ENCODE measurements around the gene ZNHIT2. TPM values are rescaled to one million over a fixed set of nuclear protein-coding genes. Genes with fewer than 3 reads are reported as not detected.

ZNHIT2 gene
- total and polyA plus RNA-seq, 2 of the 13 experiments (the other 11 are each of a cell fraction or from before 2014, with no cell fraction given): 1.1 to 6.5 TPM

DNA sequence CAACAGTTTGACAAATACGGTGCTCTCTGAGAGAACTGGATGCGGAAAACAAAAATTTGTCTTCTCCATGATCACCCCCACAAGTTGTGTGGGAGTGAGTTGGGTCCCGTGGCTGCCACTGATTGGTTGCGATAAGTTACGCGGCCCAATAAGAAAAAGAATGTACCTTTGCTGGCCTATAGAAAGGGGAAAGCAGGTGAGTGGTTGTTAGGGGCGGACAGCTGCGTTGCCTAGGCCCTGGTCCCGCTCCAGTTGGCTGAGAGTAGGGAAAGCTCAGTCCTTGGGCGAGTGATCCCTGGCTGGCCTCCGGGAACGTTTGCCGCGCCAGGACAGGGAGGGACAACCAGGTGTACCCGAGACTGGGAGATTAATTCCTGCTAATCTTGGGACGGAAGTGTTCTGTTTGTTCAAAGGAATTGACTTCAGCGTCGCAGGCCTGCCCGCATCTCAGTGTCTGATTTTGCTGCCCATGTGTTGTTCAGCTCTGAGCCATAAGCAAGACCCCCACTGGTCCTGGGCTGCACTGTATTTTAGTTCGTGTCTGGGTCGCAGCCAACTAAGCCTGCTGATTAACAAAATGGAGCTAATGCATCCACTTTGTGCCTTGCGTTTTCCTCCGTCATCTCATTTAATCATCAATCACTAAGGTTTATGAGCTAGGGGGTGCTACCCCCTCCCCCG, 17.6 kb upstream of the ZNHIT2 start (continued):
- TF ChIP-seq ZNF232 (CRISPR knock-in tag; IDR thresholded peaks at IDR 0.05; ENCODE audit: borderline replicate concordance) (no peak), ZNF572 (CRISPR knock-in tag; IDR thresholded peaks at IDR 0.05) (no peak), ZBTB4 (CRISPR knock-in tag; IDR thresholded peaks at IDR 0.05; ENCODE audit: borderline replicate concordance) (no peak), SOX6 (IDR thresholded peaks at IDR 0.05) (no peak), SOX6 (CRISPR knock-in tag; IDR thresholded peaks at IDR 0.05) (no peak), NR2F2 (IDR thresholded peaks at IDR 0.05; ENCODE audit: borderline replicate concordance, low read depth) (no peak; the same call in 1 of the 2 replicates), TEF (CRISPR knock-in tag; IDR thresholded peaks at IDR 0.05) (no peak), ZNF432 (CRISPR knock-in tag; IDR thresholded peaks at IDR 0.05; ENCODE audit: borderline replicate concordance) (no peak), ZNF207 (IDR thresholded peaks at IDR 0.05; ENCODE audit: borderline replicate concordance) (no peak), NCOR1 (IDR thresholded peaks at IDR 0.05; ENCODE audit: borderline replicate concordance, low read length) (peak; percentile 21; the same call in 1 of the 2 replicates), ZMYM2 (CRISPR knock-in tag; IDR thresholded peaks at IDR 0.05) (no peak), PPARG (CRISPR knock-in tag; conservative IDR thresholded peaks at IDR 0.05) (no peak), HNF1A (IDR thresholded peaks at IDR 0.05; ENCODE audit: low read depth) (no peak), HNF1A (CRISPR knock-in tag; IDR thresholded peaks at IDR 0.05; ENCODE audit: borderline replicate concordance) (no peak), TSC22D2 (CRISPR knock-in tag; IDR thresholded peaks at IDR 0.05; ENCODE audit: borderline replicate concordance) (no peak), UBTF (CRISPR knock-in tag; IDR thresholded peaks at IDR 0.05) (no peak; the same call in 1 of the 2 replicates)
- TF ChIP-seq, protein P1, sequence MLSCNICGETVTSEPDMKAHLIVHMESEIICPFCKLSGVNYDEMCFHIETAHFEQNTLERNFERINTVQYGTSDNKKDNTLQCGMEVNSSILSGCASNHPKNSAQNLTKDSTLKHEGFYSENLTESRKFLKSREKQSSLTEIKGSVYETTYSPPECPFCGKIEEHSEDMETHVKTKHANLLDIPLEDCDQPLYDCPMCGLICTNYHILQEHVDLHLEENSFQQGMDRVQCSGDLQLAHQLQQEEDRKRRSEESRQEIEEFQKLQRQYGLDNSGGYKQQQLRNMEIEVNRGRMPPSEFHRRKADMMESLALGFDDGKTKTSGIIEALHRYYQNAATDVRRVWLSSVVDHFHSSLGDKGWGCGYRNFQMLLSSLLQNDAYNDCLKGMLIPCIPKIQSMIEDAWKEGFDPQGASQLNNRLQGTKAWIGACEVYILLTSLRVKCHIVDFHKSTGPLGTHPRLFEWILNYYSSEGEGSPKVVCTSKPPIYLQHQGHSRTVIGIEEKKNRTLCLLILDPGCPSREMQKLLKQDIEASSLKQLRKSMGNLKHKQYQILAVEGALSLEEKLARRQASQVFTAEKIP (CRISPR knock-in tag; IDR thresholded peaks at IDR 0.05; ENCODE audit: borderline replicate concordance): no peak
